GM18868 (cell line): ENCODE data around the gene PIH1D1.
A peak's percentile ranks its signal among the peaks of the same experiment; 100 is the strongest.
"Not testable (repeated sequence)": the region's sequence is repeated elsewhere in the genome, so short reads cannot be mapped to it uniquely, and the experiment has no call there.

Source experiments
- ATAC-seq: cut with Tn5 transposase; IDR thresholded peaks from one replicate; pipeline ENCODE4 v1.9.1; 2021; ENCODE audit warnings: mild to moderate bottlenecking, moderate library complexity; ENCODE audit not compliant: unreplicated experiment

Gene PIH1D1

GRCh38 chr19:49458567-49458903 lies 6.9 kb upstream of the PIH1D1 start:
- no peak for ATAC-seq

DNA sequence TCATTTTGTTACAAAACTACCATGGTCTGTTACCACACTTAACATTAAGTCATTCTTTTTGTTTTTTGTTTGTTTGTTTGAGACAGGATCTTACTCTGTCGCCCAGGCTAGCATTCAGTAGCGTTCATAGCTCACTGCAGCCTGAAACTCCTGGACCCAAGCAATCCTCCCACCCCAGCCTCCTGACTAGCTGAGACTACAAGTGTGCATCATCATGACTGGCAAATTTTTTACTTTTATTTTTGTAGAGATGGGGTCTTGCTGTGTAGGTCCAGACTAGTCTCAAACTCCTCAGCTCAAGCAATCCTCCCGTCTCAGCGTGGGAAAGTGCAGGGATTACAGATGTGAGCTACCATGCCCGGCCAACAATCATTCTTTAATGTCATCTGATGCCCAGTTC lies 4.7 kb upstream of the PIH1D1 start:
- no peak for ATAC-seq

GRCh38 chr19:49455773-49456172 lies 4.2 kb upstream of the PIH1D1 start:
- ATAC-seq, result no peak

GRCh38 chr19:49453757-49454240 lies 2.2 kb upstream of the PIH1D1 start:
- ATAC-seq, result no peak

DNA sequence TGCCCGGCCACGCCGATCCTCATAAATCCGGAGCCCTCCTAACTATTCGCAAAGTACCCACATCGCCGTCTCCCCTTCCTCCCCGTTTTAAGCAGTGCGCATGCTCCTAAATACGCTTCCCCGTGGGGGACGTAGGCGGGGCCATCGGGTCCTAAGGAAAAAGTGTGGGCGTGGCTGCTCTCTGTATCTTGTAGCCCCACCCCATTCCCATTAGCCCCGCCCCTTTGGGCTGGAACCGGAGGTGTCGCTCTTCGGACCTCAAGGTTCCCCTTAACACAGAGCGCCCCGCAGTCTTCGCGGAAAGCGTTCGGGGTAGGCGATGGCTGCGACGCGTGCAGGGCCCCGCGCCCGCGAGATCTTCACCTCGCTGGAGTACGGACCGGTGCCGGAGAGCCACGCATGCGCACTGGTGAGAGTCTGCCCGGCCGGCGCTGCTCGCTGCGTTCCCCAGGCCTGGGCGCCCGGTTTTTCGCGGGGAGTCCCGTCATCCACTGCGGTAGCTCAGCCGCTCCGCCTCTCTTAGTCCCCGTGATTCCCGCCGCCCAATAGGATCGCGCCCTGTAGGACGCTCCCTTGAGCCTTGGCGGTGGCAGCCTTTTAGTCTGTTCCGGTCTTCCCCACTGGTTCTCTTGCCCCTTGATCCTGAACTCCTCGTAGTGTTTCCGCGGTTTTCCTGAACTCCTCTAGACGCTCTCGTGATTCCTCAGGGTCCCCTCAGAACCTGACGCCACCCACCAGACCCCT lies 1.6 kb upstream of the PIH1D1 start, which contains the start of gene ALDH16A1:
TSS of gene ALDH16A1 (plus strand) at position 213 of the 744 bp plus-strand sequence. CDS start at position 320, 107 bp downstream.
- ATAC-seq, result peak; percentile 85

- ATAC-seq, result no peak
Measured at GRCh38 chr19:49450405-49450804, 1.2 kb downstream of the PIH1D1 start.

GRCh38 chr19:49448432-49448786 lies 3.2 kb downstream of the PIH1D1 start:
- ATAC-seq, result no peak

GRCh38 chr19:49447485-49448431 lies 3.9 kb downstream of the PIH1D1 start:
- no peak for ATAC-seq

- ATAC-seq, result no peak
Measured at GRCh38 chr19:49445997-49446396, 5.6 kb downstream of the PIH1D1 start.

DNA sequence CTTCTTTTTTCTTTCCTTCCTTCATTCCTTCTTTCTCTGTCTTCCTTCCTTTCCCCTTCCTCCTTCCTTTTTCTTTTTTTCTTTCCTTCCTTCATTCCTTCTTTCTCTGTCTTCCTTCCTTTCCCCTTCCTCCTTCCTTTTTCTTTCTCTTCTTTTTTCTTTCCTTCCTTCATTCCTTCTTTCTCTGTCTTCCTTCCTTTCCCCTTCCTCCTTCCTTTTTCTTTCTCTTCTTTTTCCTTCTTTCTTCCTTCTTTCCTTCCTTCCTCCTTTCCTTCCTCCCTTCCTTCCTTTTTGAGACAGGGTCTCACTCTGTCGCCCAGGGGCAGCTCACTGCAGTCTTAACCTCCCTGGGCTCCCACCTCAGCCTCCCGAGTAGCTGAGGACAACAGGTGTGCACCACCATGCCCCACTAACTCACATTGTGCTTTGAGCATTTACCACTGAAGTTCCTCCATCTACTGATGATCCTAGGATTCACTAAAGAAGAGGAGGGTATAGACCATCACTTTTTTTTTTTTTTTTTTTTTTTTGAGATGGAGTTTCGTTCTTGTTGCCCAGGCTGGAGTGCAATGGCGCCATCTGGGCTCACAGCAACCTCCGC lies 7.4 kb downstream of the PIH1D1 start:
- not testable (repeated sequence) for ATAC-seq

DNA sequence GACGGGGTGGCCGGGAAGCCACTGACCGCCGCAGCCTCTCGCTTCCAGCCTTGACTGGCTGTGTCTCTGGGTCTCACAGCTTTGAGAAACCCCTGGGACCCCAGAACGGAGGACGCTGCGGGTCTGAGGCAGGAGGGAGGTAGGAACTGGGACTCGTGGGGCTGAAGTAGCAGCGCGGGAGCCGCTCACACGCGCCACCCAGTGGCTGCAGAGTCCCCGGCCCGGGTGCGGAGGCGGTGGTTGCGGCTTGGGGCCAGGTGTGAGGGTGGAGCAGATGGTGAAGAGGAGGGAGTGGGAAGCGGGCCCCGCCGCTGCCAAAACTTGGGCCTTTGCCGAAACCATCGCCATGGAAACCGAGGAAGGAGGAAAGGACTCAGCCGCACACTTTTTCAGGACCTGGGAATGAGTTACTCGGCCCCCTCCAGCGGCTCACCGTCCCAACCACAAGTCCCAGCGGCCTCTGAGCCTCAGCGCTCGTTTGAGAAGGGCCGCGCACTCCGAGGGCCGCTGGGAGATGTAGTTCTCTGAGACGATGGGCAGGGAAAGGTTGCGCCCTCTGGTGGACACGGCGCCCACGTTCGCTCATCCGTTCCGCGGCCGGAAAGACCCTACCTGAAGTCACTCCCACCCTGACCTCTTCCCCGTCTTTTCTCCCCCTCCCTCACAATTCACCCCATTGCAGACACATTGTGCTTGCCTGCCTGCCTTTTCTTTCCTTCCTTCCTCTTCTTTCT lies 8.1 kb downstream of the PIH1D1 start:
- ATAC-seq, result peak; percentile 74

- peak; percentile 7 for ATAC-seq
Measured at GRCh38 chr19:49442771-49443365, 8.7 kb downstream of the PIH1D1 start.

GRCh38 chr19:49442354-49442753 lies 9.3 kb downstream of the PIH1D1 start:
- no peak for ATAC-seq

DNA sequence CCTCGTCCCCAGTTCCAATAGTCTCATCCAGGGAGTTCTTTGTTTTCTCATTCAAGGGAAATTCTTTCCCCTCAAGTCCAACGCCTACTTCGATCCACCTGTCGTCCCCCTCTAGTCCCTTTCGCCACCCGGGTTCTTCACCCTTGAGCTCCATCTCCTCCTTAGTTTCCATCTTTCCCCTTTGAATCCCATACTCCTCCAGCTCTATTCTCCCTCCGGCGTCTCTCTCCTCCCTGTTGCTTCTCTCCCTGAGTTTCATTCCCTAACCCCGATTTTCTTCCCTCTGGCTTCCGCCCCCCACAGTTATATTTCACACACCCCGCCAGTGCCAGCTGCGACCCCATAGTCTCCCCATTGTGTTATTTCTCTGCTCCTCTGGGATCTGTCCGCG lies 9.7 kb downstream of the PIH1D1 start:
- ATAC-seq, result no peak

DNA sequence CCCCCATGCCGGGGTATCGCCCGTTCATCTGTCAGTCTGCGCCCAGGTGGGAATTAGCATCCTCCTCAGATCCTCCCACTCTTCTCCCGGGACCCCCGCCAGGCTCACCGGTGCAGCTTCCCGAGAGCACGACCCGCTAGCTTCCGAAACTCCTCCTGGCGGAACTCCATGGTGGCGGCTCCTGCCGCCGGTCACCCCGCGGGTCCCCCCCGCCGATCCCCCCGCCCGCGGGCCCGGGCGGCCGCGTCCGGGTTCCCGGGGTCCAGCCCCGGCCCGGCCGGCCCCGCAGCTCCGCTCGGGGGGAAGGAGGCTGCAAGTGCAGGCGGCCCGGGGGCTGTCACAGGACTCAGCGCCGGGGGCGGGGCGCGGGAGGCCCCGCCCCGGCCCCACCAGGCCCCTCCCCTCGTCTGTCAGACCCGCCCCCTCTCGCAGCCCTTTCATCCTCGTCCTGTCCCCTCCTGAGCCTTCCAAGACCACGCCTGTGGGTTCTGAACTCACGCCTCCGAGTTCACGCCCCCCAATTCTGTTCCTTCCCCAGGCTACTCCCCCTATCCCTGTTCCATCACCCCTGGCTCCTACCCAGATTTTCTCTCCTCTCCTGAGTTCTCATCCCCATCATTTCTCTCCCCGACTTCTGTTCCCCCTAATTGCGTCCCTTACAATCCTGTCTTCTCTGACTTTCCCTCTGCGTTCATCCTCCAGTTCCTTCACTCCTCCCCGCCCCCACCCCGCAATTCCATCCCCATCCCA lies 10.2 kb downstream of the PIH1D1 start, which contains the start of gene SLC17A7:
TSS of gene SLC17A7 (minus strand) at position 318 of the 750 bp plus-strand sequence. CDS start at position 170, 148 bp downstream.
- no peak for ATAC-seq

- no peak for ATAC-seq
Measured at GRCh38 chr19:49440439-49441209, 11.0 kb downstream of the PIH1D1 start.

GRCh38 chr19:49439836-49440235 lies 11.8 kb downstream of the PIH1D1 start:
- ATAC-seq, result no peak

DNA sequence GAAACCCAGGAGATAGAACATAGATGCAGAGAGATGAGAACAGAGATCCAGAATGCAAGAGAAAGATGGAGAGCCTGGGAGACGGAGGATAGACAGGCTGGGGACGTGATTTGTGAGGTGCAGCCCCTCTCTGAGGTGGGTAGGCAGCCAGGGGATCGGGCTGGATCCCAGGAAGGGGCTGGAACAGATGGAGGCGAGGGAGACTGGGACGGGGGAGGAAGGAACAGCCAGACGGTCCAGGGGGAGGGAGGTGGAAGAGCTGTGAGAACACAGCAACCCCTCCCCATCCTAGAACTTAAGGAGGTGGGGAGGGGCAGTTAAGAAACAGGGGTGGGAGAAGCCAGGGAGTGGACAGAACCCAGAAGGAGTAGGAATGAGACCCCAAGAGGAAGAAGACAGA lies 13.4 kb downstream of the PIH1D1 start:
- no peak for ATAC-seq

- no peak for ATAC-seq
Measured at GRCh38 chr19:49437231-49437630, 14.4 kb downstream of the PIH1D1 start.
